LNCaP clone FGC (cell line): ENCODE measurements around the gene PHLPP1.

Experiments
- DNase-seq: peaks from one replicate; pipeline ENCODE4 v3.0.0-alpha.2; 2011; ENCODE audit warnings: low read depth
- H3K4me3 ChIP-seq: 2 replicates; pipeline ENCODE4 v1.5.1; 2011; ENCODE audit warnings: mild to moderate bottlenecking, low read depth, low read length, control low read depth
- TF ChIP-seq, protein P1 (sequence below): IDR thresholded peaks from 2 replicates; pipeline ENCODE4 v1.5.1; 2012; ENCODE audit warnings: mild to moderate bottlenecking; ENCODE audit not compliant: control insufficient read depth, insufficient read depth; ENCODE audit errors: extremely low read depth

Gene PHLPP1

DNA sequence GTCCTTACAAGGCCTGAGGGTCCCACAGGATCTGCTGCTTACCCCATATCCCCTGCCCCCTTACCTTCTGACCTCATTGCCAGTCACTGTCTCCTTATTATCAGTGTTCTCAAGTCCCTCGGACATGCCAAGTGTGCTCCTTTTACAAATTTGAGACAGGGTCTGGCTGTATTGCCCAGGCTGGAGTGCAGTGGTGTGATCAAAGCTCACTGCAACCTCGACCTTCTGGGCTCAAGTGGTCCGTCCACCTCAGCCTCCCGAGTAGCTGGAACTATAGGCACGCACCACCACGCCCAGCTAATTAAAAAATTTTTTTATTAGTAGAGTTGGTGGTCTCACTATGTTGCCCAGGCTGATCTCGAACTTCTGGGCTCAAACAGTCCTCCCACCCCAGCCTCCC is 141.0 kb downstream of the PHLPP1 start:
- TF ChIP-seq, protein P1, sequence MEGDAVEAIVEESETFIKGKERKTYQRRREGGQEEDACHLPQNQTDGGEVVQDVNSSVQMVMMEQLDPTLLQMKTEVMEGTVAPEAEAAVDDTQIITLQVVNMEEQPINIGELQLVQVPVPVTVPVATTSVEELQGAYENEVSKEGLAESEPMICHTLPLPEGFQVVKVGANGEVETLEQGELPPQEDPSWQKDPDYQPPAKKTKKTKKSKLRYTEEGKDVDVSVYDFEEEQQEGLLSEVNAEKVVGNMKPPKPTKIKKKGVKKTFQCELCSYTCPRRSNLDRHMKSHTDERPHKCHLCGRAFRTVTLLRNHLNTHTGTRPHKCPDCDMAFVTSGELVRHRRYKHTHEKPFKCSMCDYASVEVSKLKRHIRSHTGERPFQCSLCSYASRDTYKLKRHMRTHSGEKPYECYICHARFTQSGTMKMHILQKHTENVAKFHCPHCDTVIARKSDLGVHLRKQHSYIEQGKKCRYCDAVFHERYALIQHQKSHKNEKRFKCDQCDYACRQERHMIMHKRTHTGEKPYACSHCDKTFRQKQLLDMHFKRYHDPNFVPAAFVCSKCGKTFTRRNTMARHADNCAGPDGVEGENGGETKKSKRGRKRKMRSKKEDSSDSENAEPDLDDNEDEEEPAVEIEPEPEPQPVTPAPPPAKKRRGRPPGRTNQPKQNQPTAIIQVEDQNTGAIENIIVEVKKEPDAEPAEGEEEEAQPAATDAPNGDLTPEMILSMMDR = no peak
- H3K4me3 ChIP-seq = no peak overlapping the region

DNA sequence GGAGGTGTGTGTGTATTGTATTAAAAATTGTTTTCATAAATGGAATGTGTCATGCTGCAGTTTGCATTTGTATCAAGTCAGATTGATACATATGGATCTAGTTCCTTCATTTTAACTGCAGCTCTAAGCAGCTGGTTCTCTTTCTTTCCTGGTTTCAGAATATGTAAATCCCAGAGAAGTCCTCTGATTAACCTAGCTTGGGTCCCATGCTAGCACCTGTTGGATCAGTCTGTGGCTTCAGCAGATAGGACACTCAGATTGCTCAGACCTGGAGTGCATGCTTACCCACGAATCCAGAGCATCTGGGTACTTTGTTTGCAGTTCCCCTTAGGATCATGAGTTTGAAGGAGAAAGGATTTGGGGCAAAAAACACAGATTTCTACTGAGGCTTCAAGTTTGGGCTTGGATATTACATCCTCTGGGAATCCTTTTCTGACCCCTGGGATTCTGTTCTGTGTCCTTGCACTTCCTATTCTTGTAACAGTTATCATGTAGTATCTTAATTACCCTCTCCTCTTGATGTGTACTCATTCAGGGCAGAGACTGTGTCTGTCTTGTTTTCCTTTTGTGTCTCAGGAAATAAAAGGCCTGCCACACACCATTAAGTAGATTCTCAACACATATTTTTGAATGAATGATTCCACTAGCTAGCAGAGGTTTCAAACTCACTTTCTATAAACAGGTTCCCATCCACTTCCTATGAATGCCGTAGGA is 142.1 kb downstream of the PHLPP1 start:
- TF ChIP-seq, protein P1 = no peak
- DNase-seq = no peak
- H3K4me3 ChIP-seq = no peak overlapping the region

More for the DNA sequence above, 141.0 kb downstream of the PHLPP1 start:
- no peak for DNase-seq

DNA sequence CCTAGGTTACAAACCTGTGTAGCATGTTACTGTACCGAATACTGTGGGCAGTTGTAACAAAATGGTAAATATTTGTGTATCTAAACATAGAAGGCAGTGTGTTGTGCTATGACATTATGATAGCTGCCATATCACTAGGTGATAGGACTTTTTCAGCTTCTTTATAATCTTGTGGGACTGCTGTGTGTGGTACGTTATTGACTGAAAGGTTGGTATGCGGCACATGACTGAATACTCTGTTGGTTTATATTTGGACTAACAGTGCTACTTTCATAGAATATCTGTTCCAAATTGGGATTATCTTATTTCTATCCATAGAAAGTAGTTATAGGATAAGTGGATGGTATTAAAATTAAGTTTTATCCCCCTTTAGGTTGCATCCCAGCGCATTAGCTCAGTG is 144.7 kb downstream of the PHLPP1 start:
- no peak for DNase-seq
- TF ChIP-seq, protein P1 = no peak

DNA sequence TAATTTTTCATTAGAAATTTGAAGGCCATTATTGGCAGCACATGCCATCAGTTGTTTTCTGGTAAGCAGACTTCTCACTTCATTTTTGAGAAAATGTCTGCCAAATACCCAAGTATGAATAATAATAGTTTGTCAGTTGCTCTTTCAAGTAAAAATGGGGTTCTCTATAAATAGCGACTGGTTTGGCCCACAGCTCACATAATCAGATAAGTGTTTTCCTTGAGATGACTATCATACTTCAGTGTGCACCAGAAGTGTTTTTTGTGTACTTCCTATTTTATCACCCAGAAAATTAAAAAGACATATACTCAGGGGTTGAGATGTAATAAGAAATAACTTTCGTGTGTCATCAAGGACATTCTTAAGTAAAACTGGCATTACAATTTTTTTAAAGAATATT is 147.1 kb downstream of the PHLPP1 start:
- no peak overlapping the region for H3K4me3 ChIP-seq
- TF ChIP-seq, protein P1 = no peak
- DNase-seq = no peak

More for the DNA sequence above, 144.7 kb downstream of the PHLPP1 start:
- H3K4me3 ChIP-seq = no peak overlapping the region

DNA sequence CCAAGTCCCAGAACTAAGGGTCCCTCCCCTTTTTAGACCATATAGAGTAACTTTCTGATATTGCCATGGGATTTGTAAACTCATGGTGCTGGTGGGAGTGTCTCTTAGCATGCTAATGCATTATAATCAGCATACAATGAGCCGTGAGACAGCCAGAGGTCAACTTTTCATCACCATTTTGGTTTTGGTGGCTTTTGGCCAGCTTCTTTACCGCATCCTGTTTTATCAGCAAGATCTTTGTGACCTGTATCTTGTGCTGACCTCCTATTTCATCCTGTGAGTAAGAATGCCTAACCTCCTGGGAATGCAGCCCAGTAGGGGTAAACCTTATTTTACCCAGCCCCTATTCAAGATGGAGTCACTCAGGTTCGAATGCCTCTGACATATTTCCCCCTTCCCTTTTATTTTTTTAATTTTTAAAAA is 148.2 kb downstream of the PHLPP1 start:
- TF ChIP-seq, protein P1 = no peak
- H3K4me3 ChIP-seq = no peak overlapping the region
- no peak for DNase-seq

DNA sequence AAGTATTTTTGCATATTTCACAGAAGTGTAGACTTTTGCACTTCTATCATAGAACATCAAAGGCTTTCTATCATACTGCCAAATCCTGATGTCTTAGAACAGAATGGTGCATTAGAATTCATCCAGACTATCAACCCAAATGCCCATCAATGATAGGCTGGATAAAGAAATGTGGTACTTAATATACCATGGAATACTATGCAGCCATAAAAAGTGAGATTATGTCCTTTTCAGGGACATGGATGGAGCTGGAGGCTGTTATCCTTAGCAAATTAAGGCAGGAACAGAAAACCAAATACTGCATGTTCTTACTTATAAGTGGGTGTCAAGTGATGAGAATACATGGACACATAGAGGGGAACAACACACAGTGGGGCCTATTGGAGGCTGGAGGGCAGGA is 150.2 kb downstream of the PHLPP1 start:
- TF ChIP-seq, protein P1 = no peak
- H3K4me3 ChIP-seq = no peak overlapping the region
- DNase-seq = no peak

DNA sequence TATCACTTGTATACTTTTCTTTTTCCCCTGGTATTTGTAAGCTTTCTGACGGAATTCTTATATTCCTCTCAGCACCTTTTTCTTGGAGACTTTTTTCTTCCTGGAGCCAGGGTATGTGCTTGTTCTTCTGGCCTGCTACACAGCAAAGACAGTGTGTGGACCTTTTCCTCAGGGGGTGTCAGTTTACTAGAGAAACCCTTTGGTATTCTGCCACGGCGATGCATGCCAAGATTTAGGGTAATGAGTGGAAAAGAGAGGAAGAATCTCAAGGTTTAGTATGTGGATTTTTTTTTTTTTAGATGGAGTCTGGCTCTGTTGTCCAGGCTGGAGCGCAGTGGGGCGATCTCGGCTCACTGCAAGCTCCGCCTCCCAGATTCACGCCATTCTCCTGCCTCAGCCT is 152.2 kb downstream of the PHLPP1 start:
- TF ChIP-seq, protein P1 = no peak
- H3K4me3 ChIP-seq = no peak overlapping the region
- DNase-seq = no peak
